NCI-H1417 (cell line): ENCODE results near the gene CASQ1.

Source experiments
- DNase-seq, 3 experiments: peaks; one replicate each; lab custom pipeline; 2025; lab: John Stamatoyannopoulos, UW

The CASQ1 gene

DNA sequence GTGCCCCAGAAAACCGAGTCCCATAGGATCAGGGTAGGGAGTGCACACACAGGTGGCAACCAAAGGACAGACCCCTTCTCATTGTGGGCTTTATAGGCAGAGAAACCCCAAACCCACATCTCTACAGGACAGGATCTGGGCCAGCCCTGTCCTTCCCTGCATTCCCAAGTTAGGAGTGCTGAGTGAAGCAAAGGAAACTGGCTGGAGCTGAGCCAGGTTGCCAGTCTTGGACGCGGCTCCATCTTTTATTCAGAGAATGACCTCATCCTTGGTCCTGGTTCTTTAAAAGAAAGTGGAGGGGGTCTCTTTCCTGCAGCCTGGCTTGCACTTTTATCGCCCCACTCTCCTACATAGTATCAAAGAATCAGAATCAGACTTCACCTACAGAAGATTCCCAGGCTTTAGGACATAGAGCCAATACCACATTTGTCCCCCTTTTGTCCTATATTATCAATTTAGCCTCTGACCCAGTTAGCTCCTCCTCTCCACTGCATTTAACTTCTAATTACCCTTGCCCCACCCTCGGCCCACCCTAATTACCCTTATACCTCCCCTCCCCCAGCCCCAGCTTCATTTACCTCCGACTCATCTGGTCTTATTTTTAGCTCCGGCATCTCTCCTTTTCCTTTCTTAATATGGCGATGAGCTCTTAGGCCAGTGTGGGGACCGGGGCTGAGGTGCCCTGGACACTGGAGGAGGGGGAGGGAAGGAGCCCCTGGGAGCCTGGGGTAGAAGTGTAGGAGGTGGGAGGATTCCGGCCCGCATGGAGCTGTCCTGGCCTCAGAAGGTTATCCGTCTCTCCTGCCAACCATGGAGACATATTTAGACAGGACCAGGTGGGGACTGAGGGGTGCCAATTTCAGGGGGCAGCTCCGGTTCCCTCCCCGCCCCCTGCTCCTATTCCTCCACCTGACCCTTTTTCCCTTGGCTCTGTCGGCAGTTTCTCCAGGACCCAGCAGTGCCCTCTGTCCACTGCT lies at the start of gene CASQ1:
TSS of gene CASQ1 (plus strand) at position 927 of the 977 bp plus-strand sequence. CDS start 177 bp downstream, outside the sequence.
- DNase-seq = peak in 1 of 3 experiments; percentile 23

GRCh38 chr1:160143695-160144094 lies 46.7 kb upstream of the CASQ1 start:
- no peak for DNase-seq

DNA sequence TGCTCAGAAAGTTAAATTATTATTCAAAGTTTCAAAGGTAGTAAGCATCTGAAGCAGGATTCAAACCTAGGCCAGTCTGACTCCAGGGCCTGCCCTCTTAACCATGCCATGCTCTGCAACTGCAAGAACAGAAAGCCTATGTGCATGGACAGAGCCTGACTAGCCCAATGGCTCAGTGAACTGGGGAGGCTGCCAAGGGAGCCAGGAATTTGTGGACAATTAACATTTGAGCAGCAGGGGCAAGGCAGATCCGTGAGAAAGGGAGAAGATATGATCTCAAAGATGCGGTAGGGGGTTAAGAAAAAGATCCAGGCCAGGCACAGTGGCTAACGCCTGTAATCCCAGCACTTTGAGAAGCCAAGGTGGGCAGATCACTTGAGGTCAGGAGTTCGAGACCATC lies 45.5 kb upstream of the CASQ1 start:
- DNase-seq = no peak

GRCh38 chr1:160146107-160146506 lies 44.3 kb upstream of the CASQ1 start:
- no peak for DNase-seq

GRCh38 chr1:160148121-160148520 lies 42.3 kb upstream of the CASQ1 start:
- DNase-seq = no peak

DNA sequence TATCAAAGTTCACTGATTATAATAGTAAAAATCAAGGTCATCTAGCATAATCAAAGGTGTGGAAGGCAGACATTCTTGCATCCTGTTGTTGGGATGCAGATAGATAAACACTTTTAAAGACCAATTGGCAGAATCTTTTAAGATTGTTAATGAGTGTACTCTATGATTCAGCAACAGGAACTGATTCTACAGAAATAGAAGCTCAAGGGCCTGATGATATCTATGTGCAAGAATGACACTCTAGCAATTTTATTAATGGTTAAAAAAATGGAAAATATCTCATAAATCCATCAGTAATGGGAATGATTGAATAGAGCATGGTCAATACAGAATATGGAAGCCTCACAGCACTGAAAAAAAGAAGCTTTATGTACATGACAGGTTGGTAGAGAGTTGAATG lies 41.1 kb upstream of the CASQ1 start:
- DNase-seq = no peak

DNA sequence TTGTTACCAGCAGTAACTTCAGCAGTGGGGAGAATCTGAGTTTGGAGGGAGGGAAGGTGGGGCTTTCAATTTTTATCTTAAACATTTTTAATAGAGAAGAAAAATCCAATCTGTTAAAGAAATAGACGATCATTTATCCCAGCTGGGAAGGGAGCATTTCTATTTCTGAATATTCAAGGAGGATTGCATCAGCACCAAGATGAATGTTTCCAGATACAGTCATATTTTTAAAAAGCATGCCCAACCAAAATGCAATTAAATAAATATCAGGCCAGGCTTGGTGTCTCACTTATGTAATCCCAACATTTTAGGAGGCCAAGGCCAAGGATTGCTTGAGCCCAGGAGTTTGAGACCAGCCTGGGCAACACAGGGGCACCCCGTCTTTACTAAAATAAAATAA lies 40.7 kb upstream of the CASQ1 start:
- no peak for DNase-seq

DNA sequence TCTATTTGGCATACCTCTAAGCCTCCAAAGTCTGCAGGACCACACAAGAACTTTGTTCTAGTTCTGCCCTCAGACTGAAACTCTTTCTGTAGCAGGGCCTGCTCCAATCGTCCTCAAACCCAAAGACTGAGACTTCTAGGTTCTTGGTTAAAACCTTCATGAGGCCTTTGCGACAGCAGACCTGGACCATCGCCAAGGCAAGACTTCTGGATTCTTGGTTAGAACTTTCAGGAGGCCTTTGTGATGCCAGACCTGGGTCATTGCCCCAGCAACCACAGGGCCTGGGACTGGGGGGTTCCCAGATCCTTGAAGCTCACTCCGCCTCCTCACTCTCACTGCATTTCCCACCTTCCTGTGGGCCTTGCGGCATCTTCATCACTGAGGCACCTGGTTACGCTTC lies 39.1 kb upstream of the CASQ1 start, which contains the start of gene ATP1A4:
TSS of gene ATP1A4 (plus strand) at position 301 of the 400 bp plus-strand sequence. CDS start 438 bp downstream, outside the sequence.
- DNase-seq = no peak

GRCh38 chr1:160154790-160155189 lies 35.6 kb upstream of the CASQ1 start:
- no peak for DNase-seq

DNA sequence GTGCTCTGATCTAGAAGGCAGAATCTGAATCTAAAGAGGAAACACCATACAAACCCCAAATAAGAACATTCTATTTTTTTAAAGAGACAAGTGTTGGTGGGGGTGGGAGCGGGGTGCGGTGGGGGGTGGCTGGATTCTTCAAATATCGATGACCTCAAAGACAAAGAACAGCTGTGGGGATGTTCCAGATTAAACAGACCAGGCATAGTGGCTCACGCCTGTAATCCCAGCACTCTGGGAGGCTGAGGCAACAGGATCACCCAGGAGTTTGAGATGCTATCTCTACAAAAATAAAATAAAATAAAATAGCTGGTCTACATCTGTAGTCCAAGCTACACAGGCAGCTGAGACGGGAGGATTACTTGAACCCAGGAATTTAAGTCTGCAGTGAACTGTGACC lies 34.0 kb upstream of the CASQ1 start:
- DNase-seq = no peak

- DNase-seq = no peak
Measured at GRCh38 chr1:160157174-160157573, 33.2 kb upstream of the CASQ1 start.

- no peak for DNase-seq
Measured at GRCh38 chr1:160158031-160158430, 32.3 kb upstream of the CASQ1 start.

- no peak for DNase-seq
Measured at GRCh38 chr1:160158534-160158933, 31.8 kb upstream of the CASQ1 start.

GRCh38 chr1:160159846-160160245 lies 30.5 kb upstream of the CASQ1 start:
- DNase-seq = peak in 1 of 3 experiments; percentile 21

DNA sequence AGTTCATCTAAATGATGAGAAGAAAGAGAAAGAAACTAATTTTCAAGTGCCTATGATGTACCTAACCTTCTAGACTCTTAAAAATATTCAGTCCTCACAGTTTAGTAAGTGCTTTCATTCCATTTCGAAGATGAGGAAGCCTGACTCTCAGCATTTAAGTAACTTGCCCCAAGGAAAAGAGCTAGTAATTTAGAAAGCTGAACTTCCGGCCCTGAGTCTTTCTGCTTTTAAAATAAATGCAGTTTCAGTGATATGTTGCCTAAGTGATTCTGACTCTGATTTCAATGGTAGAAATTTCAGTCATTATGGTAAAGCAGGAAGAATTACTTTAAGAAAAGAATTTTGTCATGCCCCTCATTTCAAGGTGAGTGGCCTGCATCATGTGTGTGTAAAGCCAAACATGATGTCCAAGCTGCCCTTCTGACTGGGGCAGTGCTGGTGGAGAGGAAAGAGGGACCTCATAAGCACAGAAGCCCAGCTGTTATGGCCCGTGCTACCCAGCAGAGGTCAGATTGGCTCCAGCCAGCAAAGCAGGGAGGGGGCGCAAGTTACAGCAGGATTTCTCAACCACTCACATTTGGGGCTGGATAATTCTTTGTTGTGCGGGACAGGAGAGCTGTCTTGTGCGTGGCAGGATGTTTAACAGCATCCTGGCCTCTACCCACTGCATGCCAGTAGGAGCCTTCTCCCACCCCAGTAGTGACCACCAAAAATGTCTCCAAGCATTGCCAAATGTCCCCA lies 28.2 kb upstream of the CASQ1 start:
- DNase-seq = peak in 1 of 3 experiments; percentile 44

GRCh38 chr1:160162931-160163330 lies 27.4 kb upstream of the CASQ1 start:
- DNase-seq = no peak

DNA sequence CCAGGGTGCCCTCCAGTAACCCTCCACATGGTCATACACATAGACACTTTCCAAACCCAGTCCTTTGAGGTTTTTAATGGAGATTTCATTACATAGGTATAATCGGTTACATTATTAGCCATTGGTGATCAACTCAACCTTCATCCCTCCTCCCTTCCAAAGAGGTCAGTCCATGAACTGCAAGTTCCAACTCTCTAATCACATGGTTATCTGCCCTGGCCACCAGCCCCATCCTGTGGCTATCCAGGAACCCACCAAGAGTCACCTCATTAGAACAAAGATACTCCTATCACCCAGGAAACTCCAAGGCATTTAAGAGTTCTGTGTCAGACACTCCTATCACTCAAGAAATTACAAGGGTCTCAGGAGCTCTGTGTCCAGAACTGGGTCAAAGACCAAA lies 26.8 kb upstream of the CASQ1 start:
- DNase-seq = no peak

- DNase-seq = no peak
Measured at GRCh38 chr1:160164121-160164520, 26.3 kb upstream of the CASQ1 start.

GRCh38 chr1:160166166-160166868 lies 24.1 kb upstream of the CASQ1 start:
- no peak for DNase-seq

DNA sequence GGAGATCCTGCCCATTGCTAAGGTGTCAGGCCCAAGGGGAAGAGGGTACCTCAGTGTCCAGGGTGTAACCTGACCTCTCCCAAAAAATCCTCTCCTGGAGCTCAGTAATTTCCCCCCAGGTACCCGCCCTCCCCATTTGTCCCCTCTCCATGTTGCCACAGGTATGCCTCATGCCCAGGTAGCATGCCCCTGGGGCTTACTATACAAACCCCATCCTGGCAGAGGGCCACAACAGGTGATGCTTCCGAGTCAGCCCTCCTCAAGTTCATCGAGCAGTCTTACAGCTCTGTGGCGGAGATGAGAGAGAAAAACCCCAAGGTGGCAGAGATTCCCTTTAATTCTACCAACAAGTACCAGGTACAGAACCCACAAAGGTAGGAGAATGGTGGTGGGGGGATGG lies 23.3 kb upstream of the CASQ1 start:
- no peak for DNase-seq

DNA sequence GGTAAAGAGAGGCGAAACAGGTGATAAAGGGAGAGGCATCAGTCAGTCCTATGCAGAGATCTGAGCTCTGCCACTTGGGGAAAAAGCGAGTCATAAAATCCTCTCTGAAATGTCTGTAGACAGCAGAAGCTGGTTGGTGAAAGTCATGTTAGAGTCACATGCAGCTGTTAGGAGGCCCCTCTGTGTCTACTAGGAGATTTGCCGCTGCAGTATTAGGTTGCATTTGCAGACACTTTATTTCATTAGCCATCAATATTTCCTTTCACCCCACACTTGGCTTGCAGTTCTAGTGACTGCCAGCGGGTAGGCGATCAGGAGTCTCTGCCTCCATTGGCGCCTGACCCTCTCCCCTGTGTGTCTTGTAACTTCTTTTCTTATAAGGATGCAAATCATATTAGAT lies 22.8 kb upstream of the CASQ1 start:
- DNase-seq = no peak

DNA sequence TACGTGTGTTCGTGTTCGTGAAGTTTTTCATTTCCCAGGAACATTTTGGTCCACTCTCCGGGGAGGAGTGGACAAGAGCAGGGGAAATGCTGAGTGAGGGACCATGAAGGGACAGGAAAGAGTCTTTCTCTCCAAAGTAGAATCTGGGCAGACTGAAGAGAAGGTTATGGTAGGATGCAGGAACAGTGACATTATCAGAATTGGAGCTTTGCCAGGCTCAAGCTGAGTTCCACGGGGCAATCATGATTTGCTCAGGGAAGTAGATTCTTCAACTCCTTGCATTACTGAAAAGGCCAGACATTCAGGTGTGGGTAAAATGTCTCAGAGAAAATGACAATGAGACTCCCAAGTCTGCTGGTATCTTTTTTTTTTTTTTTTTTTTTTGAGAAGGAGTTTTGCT lies 22.4 kb upstream of the CASQ1 start:
- peak in 1 of 3 experiments; percentile 16 for DNase-seq
